Adrenal gland (tissue), 12 donors: ENCODE measurements around the gene HOXA3. TPM values are rescaled to one million over a fixed set of nuclear protein-coding genes. Genes with fewer than 3 reads are reported as not detected.

Experiments
- DNase-seq, 7 donors: peaks; one replicate each; pipeline ENCODE4 v3.0.0-alpha.2; 2019 to 2020
- H3K27ac ChIP-seq, 5 donors: fragments of 200-600 bp; sonication (generic) in 4 of 5; 1 replicate in 3 of 5; 2 replicates in 2 of 5; pipeline versions ENCODE4 v1.5.1 to v1.8.0; 2016 to 2020; ENCODE audit warnings: mild to moderate bottlenecking in 1 of 5
- H3K27me3 ChIP-seq: fragments of 200-600 bp; 2 replicates; pipeline ENCODE4 v1.8.0; 2021
- H3K36me3 ChIP-seq, 2 donors: fragments of 200-600 bp; replicated peaks in 1 of 2; 1 replicate in 1 of 2; 2 replicates in 1 of 2; pipeline versions ENCODE4 v1.5.1 to v1.8.0; 2018 to 2022
- H3K4me1 ChIP-seq, 2 donors: fragments of 200-600 bp; replicated peaks in 1 of 2; 1 replicate in 1 of 2; 2 replicates in 1 of 2; pipeline versions ENCODE4 v1.5.1 to v1.8.0; 2018 to 2021
- H3K4me3 ChIP-seq, 4 donors: fragments of 200-600 bp; sonication (generic) in 3 of 4; one replicate each; pipeline ENCODE4 v1.5.1; 2016 to 2018
- H3K9me3 ChIP-seq, 3 donors: fragments of 200-600 bp; sonication (generic) in 1 of 3; replicated peaks in 1 of 3; 1 replicate in 2 of 3; 2 replicates in 1 of 3; pipeline versions ENCODE4 v1.5.1 to v1.8.0; 2016 to 2021
- POLR2A ChIP-seq, 2 donors: fragments of 450-650 bp; IDR thresholded peaks; one replicate each; pipeline ENCODE4 v1.6.1; 2017; ENCODE audit warnings: antibody characterized with exemption in 2 of 2, mild to moderate bottlenecking in 2 of 2, moderate library complexity in 1 of 2
- WGBS, 4 donors: extraction: QIAGEN DNeasy Blood & Tissue Kit in 2 of 4; methylation state at CpG; one replicate each; pipeline versions ENCODE4 v1.1.5 to v1.1.7; 2013 to 2017; 5-methylcytosine and 5-hydroxymethylcytosine counted together
- intact Hi-C, 2 donors: fragments of 100-400 bp; cut with DNase I; formaldehyde crosslinking; loops; one replicate each; pipeline versions ENCODE4 v1.14.1 to v1.15.0; 2022 to 2023
- polyA plus RNA-seq, 3 donors: library from polyadenylated mRNA; stranded (reverse); fragments of 200-250 nt in 2 of 3; fragments of 350-450 nt in 1 of 3; fragmentation: Illumina TruSeq in 1 of 3; extraction: RNeasy Lipid Tissue Mini Kit (QIAGEN cat#74804) in 1 of 3; gene quantifications; one replicate each; pipeline ENCODE4 v1.2.3, GENCODE V29; 2013 to 2014
- total RNA-seq, 9 donors: library from RNA; depleted of rRNA in 4 of 9; stranded (reverse); fragments of >200 nt in 4 of 9; fragments of 120-200 nt in 1 of 9; fragmentation: NEBNext Ultra II Directional in 1 of 9; extraction: Animal tissue kit (Norgen Biotek cat#: 25700) in 1 of 9; gene quantifications; one replicate each; pipeline versions ENCODE4 v1.1.0 to v1.2.4, GENCODE V29; 2013 to 2023
- TF ChIP-seq, protein P1 (sequence below), 6 experiments: fragments of 450-650 bp in 4 of 6; fragments of 200-600 bp in 2 of 6; sonication (generic) in 1 of 6; IDR thresholded peaks; 1 replicate in 5 of 6; 2 replicates in 1 of 6; pipeline versions ENCODE4 v1.5.1 to v1.8.0; 2016 to 2021; ENCODE audit warnings: antibody characterized with exemption in 6 of 6, mild to moderate bottlenecking in 2 of 6, moderate library complexity in 1 of 6
- donor health status: healthy with polysubstance abuse.
- donor health status: Bipolar disorder and iron deficiency.
- donor health status: DM: yes; HTN: yes; CAD: no.
- donor health status: DM: no; HTN: no; CAD: no.
- donor health status: DM: no; HTN: no; CAD: no.
- donor health status: DM: yes; HTN: yes; CAD: no.

Gene HOXA3
- total and polyA plus RNA-seq, 12 donors = 1.0 to 32.7 (median 3.8) TPM

DNA sequence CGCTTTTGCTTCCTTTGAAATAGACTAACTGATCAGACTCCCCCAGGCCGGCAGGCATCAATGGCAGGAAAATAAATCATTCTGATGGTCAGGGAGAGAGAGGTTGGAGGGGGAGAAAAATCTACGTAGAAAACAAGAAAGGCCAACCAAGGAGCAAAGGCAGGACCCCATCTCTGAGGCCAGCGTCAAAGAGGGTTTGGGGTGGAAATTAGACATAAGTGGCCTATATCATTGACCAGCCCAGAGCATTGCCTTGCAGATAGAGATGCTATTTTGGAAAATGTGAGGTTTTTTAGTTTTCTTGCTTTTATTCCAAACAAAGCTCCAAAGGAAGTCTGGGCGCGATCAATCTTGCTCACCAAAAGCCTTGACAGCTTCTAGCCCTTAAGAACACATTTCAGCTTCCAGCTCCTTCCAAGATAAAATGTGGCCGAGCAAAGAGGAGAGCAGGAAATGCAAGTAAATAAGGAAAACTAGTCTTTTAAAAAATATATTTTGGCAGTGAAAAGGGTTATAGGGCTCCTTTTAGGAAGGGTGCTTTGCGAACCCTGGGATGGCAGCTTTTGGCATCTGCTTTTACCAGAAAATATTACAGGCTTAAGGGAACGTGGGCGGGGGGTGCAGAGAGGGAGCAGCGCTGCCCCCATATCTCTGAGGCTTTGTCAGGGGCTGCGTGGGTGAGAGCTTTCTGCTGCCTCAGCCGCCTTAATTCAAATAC lies 47.9 kb downstream of the HOXA3 start:
- H3K9me3 ChIP-seq = no peaks in the 10 kb centered on the region
- H3K36me3 ChIP-seq = no peaks in the 10 kb centered on the region
- TF ChIP-seq POLR2A (IDR thresholded peaks at IDR 0.05) = no peak
- TF ChIP-seq, protein P1, sequence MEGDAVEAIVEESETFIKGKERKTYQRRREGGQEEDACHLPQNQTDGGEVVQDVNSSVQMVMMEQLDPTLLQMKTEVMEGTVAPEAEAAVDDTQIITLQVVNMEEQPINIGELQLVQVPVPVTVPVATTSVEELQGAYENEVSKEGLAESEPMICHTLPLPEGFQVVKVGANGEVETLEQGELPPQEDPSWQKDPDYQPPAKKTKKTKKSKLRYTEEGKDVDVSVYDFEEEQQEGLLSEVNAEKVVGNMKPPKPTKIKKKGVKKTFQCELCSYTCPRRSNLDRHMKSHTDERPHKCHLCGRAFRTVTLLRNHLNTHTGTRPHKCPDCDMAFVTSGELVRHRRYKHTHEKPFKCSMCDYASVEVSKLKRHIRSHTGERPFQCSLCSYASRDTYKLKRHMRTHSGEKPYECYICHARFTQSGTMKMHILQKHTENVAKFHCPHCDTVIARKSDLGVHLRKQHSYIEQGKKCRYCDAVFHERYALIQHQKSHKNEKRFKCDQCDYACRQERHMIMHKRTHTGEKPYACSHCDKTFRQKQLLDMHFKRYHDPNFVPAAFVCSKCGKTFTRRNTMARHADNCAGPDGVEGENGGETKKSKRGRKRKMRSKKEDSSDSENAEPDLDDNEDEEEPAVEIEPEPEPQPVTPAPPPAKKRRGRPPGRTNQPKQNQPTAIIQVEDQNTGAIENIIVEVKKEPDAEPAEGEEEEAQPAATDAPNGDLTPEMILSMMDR (IDR thresholded peaks at IDR 0.05) = no peak
- H3K4me3 ChIP-seq = peak overlapping the region in 1 of 4 donors; percentile 64
- WGBS, 4 donors = 66 to 73% (median 71%) methylated on average over 13 of the region's 13 CpGs
- peaks cover 0 to 19% of the 10 kb centered on the region in 2 donors for H3K4me1 ChIP-seq
- peak overlapping the region in 4 of 5 donors; percentile 7 to 90 (median 52) for H3K27ac ChIP-seq
- peak in 2 of 7 donors; percentile 39 to 59 for DNase-seq
- H3K27me3 ChIP-seq = no peaks in the 10 kb centered on the region
- intact Hi-C loops = loop anchor here in 1 of 2 donors (10.0 kb wide), 1 partner anchor 240 kb away; the partner anchor contains the start of gene SKAP2

DNA sequence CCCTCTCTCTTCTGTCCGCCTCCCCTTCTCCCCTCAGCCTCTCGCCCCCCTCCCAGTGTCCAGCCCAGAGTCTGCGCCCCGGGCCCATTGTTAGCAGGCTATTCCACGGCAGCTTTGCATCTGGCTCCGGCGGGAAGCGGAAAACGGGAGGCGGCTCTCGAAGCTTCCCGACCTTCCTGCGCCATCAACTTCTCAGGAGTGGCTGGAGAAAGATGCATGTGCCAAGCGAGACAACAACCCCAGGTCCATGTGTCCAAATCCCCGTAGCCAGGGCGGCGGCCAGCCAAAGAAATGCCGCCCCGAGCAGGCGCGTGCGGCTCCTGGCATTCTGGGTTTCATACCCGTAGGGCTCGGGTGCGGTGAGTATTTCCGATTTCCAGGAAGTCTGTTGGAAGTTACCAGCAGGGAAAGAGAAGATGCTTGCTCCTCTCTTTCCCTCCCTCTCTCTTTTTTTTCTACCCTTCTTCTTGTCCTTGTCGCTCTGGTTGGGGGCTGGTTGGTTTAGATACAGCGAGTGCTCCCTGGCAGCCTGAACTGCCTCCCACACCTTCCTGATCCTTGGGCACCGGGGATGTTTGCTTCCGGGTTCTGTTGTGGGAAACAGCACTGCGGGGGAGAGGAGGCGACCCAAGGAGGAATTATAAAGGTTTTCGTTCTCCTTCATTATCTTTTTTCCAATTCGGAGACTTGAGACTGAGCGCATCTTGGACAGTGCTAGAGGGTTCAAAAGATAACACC lies 48.7 kb downstream of the HOXA3 start:
- Histone ChIP-seq H3K4me3 (peak overlapping the region in 1 of 4 donors; percentile 64), H3K4me1 (peaks cover 0 to 24% of the 10 kb centered on the region in 2 donors), H3K27me3 (no peaks in the 10 kb centered on the region), H3K9me3 (no peaks in the 10 kb centered on the region), H3K27ac (peak overlapping the region in 2 of 5 donors; percentile 76 to 90), H3K36me3 (no peaks in the 10 kb centered on the region)
- peak in 2 of 7 donors; percentile 27 to 52 for DNase-seq
- no peak for TF ChIP-seq POLR2A (IDR thresholded peaks at IDR 0.05)
- TF ChIP-seq, protein P1 (IDR thresholded peaks at IDR 0.05) = no peak
- WGBS, 4 donors = 41 to 51% (median 48%) methylated on average over 29 to 35 of the region's 35 CpGs
- intact Hi-C loops = loop anchor here in 1 of 2 donors (10.0 kb wide), 1 partner anchor 239 kb away; the partner anchor contains the start of gene SKAP2

DNA sequence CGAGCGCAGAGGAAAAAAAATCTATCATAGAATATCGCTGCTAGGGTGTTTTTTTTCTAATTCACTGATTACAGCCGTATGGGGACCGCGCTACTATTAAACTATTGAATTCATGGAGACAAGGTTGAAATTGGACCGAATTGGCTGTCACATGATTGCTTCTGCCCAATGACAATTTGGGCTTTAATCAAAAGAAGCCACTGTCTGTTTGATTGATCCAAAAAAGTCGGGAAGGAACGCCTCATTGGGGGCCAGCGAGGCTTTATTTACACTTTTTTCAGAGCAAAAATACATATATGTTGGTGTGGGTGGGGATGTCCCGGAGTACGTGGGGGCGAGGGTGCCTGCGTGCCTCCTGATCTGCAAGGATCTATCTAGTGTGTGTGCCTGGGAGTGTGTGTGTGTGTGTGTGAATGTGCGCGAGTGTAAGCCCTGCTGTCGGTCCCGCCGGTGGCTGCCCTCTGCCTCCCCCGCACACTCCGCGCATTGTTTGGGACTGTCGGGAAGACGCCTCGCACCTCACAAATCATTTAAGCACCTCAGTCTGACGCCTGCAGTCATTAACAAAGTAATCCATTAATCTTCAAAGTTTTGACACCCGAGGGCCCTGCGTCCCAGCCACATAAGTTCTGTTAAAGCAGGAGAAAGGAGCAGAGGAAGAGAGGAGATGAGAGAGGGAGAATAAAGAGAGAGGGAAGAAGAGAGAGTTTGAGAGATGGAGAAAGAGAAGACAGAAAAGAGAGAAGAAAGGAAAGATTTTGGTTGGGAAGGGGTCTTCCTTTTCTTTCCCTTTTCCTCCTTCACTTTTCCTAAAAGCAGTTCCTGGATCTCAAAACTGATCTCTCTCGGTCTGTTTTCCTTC lies 49.6 kb downstream of the HOXA3 start, which contains the start of gene HOXA2:
HOXA2 (minus strand) TSS at position 103 of the 862 bp plus-strand sequence. CDS start 183 bp downstream, outside the sequence.
- Histone ChIP-seq H3K9me3 (no peaks in the 10 kb centered on the region), H3K36me3 (no peaks in the 10 kb centered on the region), H3K4me3 (peak within 1 kb of the TSS in 2 of 4 donors; percentile 18 to 64), H3K27me3 (no peaks in the 10 kb centered on the region), H3K4me1 (peaks cover 7 to 33% of the 10 kb centered on the region in 2 donors), H3K27ac (peak within 1 kb of the TSS in 3 of 5 donors; percentile 29 to 90 (median 87))
- WGBS, 4 donors = 6 to 22% (median 13%) methylated on average over 29 of the region's 29 CpGs
- DNase-seq = peak in 2 of 7 donors; percentile 49 to 62
- intact Hi-C loops = loop anchor here in 1 of 2 donors (10.0 kb wide), 1 partner anchor 238 kb away; the partner anchor contains the start of gene SKAP2
- TF ChIP-seq, protein P1 (IDR thresholded peaks at IDR 0.05) = no peak
- TF ChIP-seq POLR2A (IDR thresholded peaks at IDR 0.05) = peak in 1 of 2 donors; percentile 47
